Measurements from ENCODE around the gene VPS9D1.
"Not testable (repeated sequence)": the region's sequence is repeated elsewhere in the genome, so short reads cannot be mapped to it uniquely, and the experiment has no call there.

VPS9D1 gene

DNA sequence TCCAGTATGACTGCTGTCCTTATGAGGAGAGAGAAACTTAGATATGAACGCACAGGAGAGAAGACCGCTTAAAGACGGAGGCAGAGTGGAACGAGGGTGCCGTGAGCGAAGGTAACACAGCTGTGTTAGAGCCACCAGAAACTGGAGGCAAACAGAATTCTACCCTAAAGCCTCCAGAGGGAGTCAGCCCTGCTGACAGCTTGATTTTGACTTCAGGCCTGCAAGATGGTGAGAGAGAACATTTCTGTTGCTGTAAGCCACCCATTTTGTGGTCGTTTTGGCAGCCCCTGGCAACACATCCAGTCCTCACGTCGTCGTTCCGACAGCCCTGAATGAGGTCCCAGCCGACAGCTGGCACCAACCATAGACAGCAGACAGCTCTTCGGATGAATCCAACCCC lies 16.4 kb downstream of the VPS9D1 start:
- TF ChIP-seq CTCF (IDR thresholded peaks at IDR 0.05; ENCODE audit: low read depth, low read length, missing control alignments), result no peak
- no peak for DNase-seq (ENCODE audit: low read depth)

GRCh38 chr16:89701425-89702406 lies 19.0 kb downstream of the VPS9D1 start, which contains the start of gene SPATA2L:
Gene SPATA2L, minus strand, starts transcription at chr16:89701705. Its CDS starts 473 bp downstream, at chr16:89701232.
- peak within 1 kb of the TSS; percentile 64 for H3K4me3 ChIP-seq (ENCODE audit: low read depth, low read length)
- DNase-seq (ENCODE audit: low read depth), result peak; percentile 79
- TF ChIP-seq CTCF (IDR thresholded peaks at IDR 0.05; ENCODE audit: low read depth, low read length, missing control alignments), result peak; percentile 32

More for the DNA sequence above, 16.4 kb downstream of the VPS9D1 start:
- no peak overlapping the region for H3K4me3 ChIP-seq (ENCODE audit: low read depth, low read length)

DNA sequence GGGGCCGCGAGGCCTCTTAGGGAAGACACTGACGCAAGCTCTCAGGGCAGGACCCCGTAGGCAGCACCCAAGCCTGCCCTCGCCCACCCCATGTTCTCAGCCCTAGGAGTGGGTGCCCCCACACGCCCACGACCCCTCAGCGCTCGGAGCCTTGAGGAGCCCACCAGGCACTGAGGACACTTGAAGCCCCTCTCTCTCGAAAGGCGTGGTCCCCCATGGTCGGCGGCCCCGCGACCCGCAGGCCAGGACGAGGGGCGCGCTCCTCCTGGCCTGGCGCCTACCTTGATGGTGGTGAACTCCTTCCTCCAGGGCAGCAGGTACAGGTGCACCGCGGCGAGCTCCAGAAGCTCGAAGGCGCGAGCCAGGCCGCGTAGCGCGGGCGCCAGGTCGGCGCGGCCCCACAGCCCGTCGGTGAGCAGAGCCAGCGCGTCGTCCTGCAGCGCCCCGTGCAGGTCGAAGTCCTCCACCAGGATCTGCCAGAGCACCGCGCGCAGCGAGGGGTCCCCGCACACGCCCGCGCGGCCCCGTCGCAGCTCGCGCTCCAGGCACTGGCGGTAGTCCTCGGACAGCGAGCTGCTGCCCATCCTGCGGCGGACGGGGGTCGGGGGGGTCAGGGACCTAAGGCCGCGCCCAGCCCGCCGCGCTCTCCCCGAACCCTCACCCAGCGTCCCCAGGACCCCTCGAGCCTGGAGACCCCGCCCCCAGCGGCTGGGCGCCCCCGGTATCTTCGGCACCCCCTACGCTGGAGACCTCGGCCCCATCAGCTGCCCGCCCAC lies 19.9 kb downstream of the VPS9D1 start:
- peak; percentile 29 for TF ChIP-seq CTCF (IDR thresholded peaks at IDR 0.05; ENCODE audit: low read depth, low read length, missing control alignments)
- DNase-seq (ENCODE audit: low read depth), result no peak
- H3K4me3 ChIP-seq (ENCODE audit: low read depth, low read length), result peak overlapping the region; percentile 64

DNA sequence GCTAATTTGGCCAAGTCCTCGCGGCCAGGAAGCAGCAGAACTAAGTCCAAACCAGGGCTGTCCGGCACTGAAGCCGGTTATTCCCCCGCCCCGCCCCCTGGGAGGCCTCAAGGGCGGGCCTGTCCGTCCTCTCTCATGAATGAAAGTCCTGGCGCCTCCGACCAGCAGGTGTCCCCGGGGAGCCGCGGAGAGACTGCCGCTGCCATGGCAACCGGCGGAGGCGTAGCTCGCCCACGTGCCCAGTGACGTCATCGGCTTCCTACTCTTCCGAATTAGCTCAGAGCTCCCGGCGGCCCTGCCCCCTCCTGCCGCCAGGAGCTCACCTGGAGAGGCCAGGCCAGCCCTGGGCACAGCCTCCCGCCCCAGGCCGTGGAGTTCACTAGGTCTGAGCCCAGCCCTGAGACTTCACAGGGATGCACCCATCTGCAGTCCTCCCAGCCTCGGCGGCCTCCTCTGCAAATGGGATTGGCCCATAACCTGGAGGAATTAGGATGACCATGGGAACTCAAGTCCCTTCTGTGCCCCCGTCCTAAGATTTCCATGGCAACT lies 20.5 kb downstream of the VPS9D1 start:
- TF ChIP-seq CTCF (IDR thresholded peaks at IDR 0.05; ENCODE audit: low read depth, low read length, missing control alignments), result peak; percentile 67
- peak; percentile 92 for DNase-seq (ENCODE audit: low read depth)
- H3K4me3 ChIP-seq (ENCODE audit: low read depth, low read length), result peak overlapping the region; percentile 64

DNA sequence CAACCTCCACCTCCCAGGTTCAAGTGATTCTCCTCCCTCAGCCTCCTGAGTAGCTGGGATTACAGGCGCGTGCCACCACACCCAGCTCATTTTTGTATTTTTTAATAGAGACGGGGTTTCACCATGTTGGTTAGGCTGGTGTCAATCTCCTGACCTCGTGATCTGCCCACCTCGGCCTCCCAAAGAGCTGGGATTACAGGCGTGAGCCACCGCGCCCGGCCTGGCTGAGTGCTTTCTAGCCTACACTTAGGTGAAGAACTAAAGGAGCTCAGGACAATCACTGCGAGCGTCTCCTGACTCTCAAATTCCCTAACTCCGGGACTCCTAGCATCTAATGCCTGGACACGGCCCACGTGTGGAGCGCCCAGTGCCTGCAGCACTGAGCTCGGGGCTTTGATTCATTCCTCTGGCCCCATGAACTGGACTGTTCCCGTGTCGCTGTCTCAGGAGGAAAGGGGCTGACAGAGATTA lies 21.0 kb downstream of the VPS9D1 start:
- not testable (repeated sequence) for H3K4me3 ChIP-seq (ENCODE audit: low read depth, low read length); DNase-seq (ENCODE audit: low read depth)

- DNase-seq (ENCODE audit: low read depth); H3K4me3 ChIP-seq (ENCODE audit: low read depth, low read length): not testable (repeated sequence)
Observed at GRCh38 chr16:89698717-89699116, 22.0 kb downstream of the VPS9D1 start.

- DNase-seq (ENCODE audit: low read depth), result no peak
- no peak for TF ChIP-seq CTCF (IDR thresholded peaks at IDR 0.05; ENCODE audit: low read depth, low read length, missing control alignments)
- H3K4me3 ChIP-seq (ENCODE audit: low read depth, low read length), result no peak overlapping the region
Observed at GRCh38 chr16:89697616-89698331, 22.9 kb downstream of the VPS9D1 start.
